ENCODE results near the gene HOXD11. TPM values are rescaled to one million over a fixed set of nuclear protein-coding genes. Genes with fewer than 3 reads are reported as not detected.

Gene HOXD11
- total and polyA plus RNA-seq, 8 donors, result not detected

DNA sequence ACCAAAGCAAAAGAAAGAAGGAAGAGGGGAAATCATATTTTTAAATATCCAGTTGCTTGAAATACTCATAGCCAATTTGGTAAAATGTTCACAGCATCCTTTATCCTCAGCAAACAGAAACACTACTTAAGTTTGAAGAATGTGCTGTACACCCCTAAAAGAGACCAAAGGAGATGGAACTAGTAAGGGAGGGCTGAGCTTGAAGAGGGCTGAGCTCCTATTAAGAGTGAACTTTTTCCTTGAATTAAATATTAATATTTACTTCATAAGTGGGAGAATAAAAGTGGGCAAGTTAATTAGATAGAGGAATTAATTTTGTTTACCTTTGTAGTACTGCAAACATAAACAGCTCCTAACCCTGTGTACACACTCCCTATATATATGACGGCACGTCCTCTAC, 30.3 kb upstream of the HOXD11 start:
- H3K4me1 ChIP-seq, result peaks cover 4 to 27% (median 19%) of the 10 kb centered on the region in 4 donors
- H3K36me3 ChIP-seq, result no peaks in the 10 kb centered on the region
- H3K4me3 ChIP-seq, result no peak overlapping the region
- no peak for DNase-seq
- H3K27me3 ChIP-seq, result peaks cover 45 to 100% (median 99%) of the 10 kb centered on the region in 3 donors
- intact Hi-C loops (cut with DNase I; ENCODE audit: low total_unique reads), result no loop called here
- peaks cover 2 to 25% (median 21%) of the 10 kb centered on the region in 4 donors for H3K9me3 ChIP-seq
- 9 to 18% (median 15%) methylated on average over 2 of the region's 2 CpGs for whole genome bisulfite sequencing, 5 donors
- no peak for TF ChIP-seq POLR2AphosphoS5 (IDR thresholded peaks at IDR 0.05)
- TF ChIP-seq, protein P1, sequence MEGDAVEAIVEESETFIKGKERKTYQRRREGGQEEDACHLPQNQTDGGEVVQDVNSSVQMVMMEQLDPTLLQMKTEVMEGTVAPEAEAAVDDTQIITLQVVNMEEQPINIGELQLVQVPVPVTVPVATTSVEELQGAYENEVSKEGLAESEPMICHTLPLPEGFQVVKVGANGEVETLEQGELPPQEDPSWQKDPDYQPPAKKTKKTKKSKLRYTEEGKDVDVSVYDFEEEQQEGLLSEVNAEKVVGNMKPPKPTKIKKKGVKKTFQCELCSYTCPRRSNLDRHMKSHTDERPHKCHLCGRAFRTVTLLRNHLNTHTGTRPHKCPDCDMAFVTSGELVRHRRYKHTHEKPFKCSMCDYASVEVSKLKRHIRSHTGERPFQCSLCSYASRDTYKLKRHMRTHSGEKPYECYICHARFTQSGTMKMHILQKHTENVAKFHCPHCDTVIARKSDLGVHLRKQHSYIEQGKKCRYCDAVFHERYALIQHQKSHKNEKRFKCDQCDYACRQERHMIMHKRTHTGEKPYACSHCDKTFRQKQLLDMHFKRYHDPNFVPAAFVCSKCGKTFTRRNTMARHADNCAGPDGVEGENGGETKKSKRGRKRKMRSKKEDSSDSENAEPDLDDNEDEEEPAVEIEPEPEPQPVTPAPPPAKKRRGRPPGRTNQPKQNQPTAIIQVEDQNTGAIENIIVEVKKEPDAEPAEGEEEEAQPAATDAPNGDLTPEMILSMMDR (IDR thresholded peaks at IDR 0.05), result no peak
- no peak for TF ChIP-seq POLR2A (IDR thresholded peaks at IDR 0.05)
- no peak for TF ChIP-seq EP300 (IDR thresholded peaks at IDR 0.05)
- no peak overlapping the region for H3K27ac ChIP-seq

DNA sequence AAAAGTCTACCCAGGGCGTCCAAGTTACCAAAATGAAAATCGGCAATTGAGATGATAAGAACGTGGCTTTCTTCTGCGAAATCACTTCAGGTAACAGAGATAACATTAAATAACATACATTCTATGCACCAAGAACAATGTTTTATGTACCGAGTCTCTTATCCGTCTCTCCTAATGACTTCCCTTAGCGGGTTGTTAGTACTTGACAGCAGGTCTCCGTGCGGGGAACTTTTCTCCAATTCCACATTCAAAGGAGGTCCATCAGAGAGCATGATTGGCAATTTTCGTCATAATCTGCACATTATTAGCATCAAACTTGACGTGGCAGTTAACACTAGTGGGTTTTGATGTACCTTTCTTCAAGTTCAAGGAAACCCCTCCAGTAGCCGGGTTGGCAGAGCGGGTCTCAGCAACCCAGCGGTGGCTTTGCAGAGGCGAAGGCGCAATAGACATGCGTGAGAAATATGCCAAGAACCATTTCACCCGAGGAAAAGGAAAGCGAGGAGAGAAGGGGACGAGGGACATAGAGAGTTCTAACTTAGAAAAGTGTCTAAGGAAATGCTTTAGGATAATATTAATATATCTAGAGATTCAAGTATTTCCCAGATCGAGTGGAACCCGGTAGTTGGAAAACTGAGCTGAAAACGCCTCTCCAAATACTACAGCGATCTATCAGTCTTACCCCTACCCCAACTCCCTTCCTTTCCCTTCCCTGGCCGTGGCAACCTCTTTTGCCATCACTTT, 28.4 kb upstream of the HOXD11 start:
- no peak for DNase-seq
- H3K27ac ChIP-seq, result no peak overlapping the region
- 7 to 12% (median 8%) methylated on average over 25 of the region's 25 CpGs for WGBS, 5 donors
- TF ChIP-seq POLR2A (IDR thresholded peaks at IDR 0.05) (no peak), EP300 (IDR thresholded peaks at IDR 0.05) (no peak), POLR2AphosphoS5 (IDR thresholded peaks at IDR 0.05) (no peak)
- TF ChIP-seq, protein P1 (IDR thresholded peaks at IDR 0.05), result no peak
- H3K27me3 ChIP-seq, result peaks cover 63 to 100% (median 99%) of the 10 kb centered on the region in 3 donors
- H3K9me3 ChIP-seq, result peaks cover 9 to 42% (median 29%) of the 10 kb centered on the region in 4 donors
- intact Hi-C loops (cut with DNase I; ENCODE audit: low total_unique reads), result no loop called here
- H3K4me3 ChIP-seq, result no peak overlapping the region
- H3K36me3 ChIP-seq, result no peaks in the 10 kb centered on the region
- peaks cover 0 to 45% (median 26%) of the 10 kb centered on the region in 4 donors for H3K4me1 ChIP-seq

DNA sequence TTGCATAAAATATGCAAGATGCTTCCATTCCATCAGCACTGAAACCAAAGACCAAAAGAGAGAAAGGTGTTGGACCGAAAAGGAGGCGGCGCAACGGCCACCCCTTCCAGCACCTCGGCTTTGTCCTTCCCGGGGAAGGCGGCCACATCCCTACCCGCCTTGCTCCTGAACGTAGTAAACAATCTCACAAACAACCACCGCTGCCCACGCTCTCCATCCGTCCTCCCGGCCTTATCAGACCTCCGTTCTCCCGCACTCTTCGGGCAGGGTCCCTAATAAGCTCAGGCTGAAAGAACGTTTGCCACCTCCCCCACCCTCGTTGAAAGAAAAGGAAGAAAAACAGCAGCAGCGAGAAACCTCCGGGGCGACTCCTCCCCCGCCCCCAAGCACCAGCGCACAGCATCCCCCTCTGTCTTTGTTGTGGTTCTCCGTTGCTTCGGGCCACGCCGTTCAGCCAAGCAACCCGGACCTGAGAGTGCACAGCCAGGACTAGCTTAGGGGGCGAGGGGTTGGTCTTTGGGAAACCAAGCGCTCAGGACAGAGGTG, 27.7 kb upstream of the HOXD11 start:
- Histone ChIP-seq H3K27ac (no peak overlapping the region), H3K27me3 (peaks cover 62 to 100% (median 99%) of the 10 kb centered on the region in 3 donors), H3K4me1 (peaks cover 0 to 45% (median 26%) of the 10 kb centered on the region in 4 donors), H3K36me3 (no peaks in the 10 kb centered on the region), H3K9me3 (peaks cover 9 to 48% (median 30%) of the 10 kb centered on the region in 4 donors), H3K4me3 (peak overlapping the region in 2 of 4 donors; percentile 33 to 34)
- intact Hi-C loops (cut with DNase I; ENCODE audit: low total_unique reads), result no loop called here
- WGBS, 5 donors, result 5 to 9% (median 7%) methylated on average over 30 of the region's 30 CpGs
- TF ChIP-seq, protein P1 (IDR thresholded peaks at IDR 0.05), result no peak
- TF ChIP-seq POLR2A (IDR thresholded peaks at IDR 0.05), result no peak
- DNase-seq, result no peak

DNA sequence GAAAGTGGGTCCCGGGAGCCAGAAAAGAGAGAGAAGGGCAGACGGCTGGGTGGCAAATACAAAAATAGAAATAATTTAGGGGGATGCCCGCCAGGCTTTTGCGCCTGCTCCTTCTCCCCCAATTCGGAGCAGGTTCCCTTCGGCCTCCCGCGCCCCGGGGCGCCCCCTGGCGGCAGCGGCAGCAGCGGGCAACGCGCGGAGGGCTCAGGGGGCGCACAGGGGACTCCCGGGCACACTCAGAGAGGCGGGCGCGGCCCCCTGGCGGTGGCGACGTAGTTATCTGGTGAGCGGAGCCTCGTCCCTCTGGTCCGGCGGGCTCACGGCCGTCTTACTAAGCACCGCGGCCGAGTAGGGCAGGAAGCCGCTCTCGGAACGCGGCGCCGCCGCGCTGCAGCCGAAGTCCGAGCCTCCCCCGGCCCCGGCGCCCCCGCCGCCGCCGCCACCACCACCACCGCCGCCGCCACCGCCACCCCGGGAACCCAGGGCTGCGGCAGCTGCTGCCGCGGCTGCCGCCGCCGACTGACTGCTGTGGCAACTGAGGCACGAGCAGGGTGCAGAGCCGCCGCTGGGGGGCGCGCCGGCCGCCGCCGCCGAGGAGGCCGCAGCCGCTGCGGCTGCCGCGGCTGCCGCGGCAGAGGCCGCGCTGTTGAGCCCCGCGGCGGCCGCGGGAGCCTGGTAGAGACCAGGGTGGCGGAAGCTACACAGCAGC, 27.1 kb upstream of the HOXD11 start:
- intact Hi-C loops (cut with DNase I; ENCODE audit: low total_unique reads), result no loop called here
- 2 to 6% (median 5%) methylated on average over 35 to 77 of the region's 86 CpGs for WGBS, 5 donors
- Histone ChIP-seq H3K4me1 (peaks cover 0 to 51% (median 29%) of the 10 kb centered on the region in 4 donors), H3K27me3 (peaks cover 68 to 100% (median 99%) of the 10 kb centered on the region in 3 donors), H3K4me3 (peak overlapping the region; percentile 13 to 34 (median 26)), H3K27ac (no peak overlapping the region), H3K36me3 (no peaks in the 10 kb centered on the region), H3K9me3 (peaks cover 9 to 55% (median 30%) of the 10 kb centered on the region in 4 donors)
- DNase-seq, result peak in 1 of 2 donors; percentile 65
- TF ChIP-seq, protein P1 (IDR thresholded peaks at IDR 0.05), result peak in 3 of 7 experiments; percentile 13 to 29 (median 27)
- no peak for TF ChIP-seq POLR2AphosphoS5 (IDR thresholded peaks at IDR 0.05)

Data from stomach (tissue), 9 donors.